NCI-H146 (cell line): ENCODE results near the gene CDH13.

Source experiments
- DNase-seq: peaks from one replicate; lab custom pipeline; 2025; lab: John Stamatoyannopoulos, UW

CDH13 gene

DNA sequence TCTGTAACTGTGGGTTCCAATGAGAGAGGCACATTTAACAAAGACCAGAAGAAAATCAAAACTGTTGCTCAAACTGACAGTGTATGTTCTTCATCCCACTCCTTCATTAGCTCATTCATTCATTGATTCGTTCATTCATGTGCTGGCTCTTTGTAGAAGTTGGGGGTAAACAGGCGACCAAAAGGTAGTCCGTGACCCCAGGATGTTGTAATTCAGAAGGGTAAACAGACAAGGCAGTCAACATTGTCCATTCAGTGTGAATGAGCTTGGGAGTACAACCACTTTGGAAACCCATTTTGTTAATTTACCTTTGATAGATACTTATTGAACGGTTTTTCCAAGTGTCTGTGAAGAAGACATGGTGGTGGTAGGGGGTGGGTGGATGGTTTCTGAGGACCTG, 26.1 kb downstream of the CDH13 start:
- no peak for DNase-seq

DNA sequence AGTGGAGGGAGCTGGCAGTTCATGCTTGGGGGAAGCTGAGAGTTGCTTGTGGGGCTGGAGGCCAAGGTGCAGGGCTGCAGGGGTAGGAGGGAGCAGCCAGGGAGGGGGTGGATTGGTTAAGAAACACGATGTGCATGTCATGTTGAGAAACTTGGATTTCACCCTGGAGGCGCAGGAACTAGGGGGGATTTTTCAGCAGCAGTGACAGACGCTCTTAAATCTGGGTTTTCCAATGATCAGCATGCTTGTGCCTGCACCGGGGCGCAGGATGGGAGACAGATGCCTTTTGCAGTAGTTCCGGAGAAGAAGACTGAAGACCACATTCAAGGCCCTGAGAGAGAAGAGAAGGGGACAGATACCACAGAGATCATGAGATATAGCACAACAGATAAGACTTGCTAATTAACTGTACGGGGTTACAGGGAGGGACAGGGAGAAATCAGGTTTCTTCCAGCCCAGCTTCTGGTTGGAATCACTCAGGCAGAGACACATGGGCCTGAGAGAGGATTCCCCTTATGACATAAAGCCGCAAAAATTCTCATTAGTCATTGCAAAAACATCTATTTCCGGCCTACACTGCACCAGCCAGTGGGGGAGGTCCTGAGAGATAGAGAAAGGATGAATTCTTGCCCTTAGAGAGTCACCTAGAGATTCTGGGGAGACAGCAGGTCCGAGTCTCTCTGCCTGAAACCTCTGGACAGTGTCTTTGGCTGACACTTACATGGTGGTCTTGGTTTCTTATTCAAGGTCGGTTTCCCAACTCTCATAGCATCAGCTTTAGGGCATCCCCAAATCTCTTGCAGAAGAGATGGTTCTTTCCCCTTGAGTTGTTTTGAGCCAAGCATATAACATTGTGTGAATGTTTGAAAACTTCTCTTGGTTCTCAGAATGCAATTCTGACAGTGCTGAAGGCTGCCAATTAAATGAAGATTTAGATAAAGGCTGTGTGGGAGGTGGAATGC, 27.1 kb downstream of the CDH13 start:
- no peak for DNase-seq

GRCh38 chr16:82655072-82655714, 28.4 kb downstream of the CDH13 start:
- no peak for DNase-seq

GRCh38 chr16:82655720-82656490, 29.1 kb downstream of the CDH13 start:
- no peak for DNase-seq

DNA sequence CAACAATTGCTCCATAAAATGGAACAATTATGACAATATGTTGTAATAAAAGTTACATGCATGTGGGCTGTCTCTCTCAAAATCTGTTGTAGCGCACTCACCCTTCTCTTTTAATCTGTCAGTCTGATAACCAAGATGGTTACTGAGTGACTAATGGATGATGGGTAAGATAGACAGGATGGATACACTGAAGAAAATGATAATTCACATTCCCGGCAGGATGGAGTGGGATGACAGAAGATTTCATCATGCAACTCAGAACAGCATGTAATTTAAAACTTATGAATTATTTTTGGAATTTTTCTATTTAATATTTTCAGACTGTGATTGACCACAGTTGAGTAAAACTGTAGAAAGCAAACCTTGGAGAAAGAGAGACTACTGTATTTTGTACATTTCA, 30.5 kb downstream of the CDH13 start:
- no peak for DNase-seq

DNA sequence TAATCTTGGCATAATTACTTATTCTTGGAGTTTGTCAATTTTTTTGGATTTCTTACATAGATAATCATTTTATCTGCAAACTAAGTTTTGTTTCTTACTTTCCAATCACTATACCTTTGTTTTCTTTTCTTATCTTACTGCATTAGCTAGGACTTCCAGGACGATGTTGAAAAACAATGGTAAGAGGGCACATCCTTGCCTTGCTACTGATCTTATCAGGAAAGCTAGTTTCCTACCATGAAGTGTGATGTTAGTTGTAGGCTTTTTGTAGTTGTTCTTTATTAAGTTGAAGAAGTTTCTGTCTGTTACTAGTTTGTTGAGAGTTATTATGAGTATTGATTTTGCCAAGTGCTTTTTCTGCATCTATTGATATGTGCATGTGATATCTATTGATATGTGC, 31.0 kb downstream of the CDH13 start:
- no peak for DNase-seq

DNA sequence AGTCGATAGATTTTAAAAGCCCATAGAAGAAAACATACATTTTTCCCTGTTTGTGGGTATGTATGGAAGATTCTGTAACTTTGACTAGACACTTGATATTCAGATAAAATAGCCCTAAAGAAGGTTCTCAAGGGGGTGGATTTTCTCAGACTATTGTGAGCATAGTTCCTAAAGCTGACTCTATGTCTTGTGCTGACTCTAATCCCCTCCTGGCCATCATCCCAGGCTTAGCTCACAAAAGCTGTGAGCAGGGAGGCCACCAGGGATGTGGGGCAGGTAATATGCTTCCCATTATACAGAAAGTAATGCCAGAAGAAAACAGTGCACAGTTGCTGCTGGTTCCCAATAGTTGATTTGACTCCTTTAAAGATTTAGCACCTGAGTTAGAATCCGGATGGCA, 32.0 kb downstream of the CDH13 start:
- DNase-seq: no peak

- DNase-seq: no peak
These were observed 33.4 kb downstream of the CDH13 start for GRCh38 chr16:82660075-82660645.

GRCh38 chr16:82660966-82661365, 34.2 kb downstream of the CDH13 start:
- DNase-seq: no peak

- no peak for DNase-seq
These were observed 37.4 kb downstream of the CDH13 start for GRCh38 chr16:82664181-82664580.

DNA sequence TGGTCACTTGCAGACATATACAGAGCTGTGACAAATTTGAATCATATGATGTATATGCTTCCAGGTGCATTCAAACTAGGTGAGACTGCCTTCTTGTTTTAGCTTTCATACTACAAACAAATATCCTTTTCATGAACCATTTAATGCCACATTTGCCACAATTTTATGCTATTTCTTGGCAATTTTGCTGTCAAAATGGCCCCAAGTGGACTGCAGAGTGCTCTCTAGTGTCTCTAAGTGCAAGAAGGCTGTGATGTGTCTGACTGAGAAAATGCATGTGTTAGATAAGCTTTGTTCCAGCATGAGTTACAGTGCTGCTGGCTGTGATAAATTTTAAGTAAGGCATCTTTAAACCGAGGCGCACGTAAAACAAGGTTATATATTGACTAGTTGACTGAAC, 38.3 kb downstream of the CDH13 start:
- DNase-seq: no peak

DNA sequence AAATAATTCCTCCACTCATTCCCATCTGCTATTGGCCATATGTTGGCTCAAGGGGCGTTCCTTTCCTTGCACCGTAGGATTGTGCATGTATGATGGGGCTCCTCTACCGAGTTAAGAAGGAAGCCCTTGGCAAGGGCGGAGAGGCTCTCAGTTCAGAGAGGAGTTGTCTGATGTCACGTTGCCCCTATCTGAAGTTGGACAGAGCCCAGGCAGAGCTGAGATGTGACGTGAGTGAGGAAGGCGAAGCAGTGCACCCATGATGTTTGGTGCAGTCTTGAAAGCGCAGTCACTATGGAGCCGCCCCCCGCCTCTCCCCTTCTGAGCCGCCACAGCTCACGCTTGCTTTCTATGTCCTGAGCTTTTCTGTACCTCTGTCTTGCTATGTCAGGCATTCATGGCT, 40.7 kb downstream of the CDH13 start:
- no peak for DNase-seq

DNA sequence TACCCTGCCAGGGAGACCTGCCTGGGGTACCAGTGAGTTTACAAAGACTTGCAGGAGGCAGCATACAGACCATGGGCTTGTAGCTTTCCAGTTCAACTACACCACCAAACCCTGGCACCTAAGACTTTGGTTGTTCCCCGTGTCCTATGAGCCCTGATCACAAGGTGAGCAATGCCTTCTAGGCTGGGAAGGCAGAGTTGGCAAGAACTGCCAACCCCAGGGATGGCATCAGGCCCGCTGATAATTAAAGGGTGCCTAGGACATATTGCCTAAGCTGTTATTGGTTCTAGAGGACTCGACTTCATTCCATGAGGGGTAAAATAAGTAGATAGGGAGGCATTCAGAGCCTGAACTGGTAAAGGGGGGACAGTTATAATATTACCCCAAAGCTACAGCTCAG, 41.3 kb downstream of the CDH13 start:
- no peak for DNase-seq

GRCh38 chr16:82671741-82672140, 45.0 kb downstream of the CDH13 start:
- no peak for DNase-seq

DNA sequence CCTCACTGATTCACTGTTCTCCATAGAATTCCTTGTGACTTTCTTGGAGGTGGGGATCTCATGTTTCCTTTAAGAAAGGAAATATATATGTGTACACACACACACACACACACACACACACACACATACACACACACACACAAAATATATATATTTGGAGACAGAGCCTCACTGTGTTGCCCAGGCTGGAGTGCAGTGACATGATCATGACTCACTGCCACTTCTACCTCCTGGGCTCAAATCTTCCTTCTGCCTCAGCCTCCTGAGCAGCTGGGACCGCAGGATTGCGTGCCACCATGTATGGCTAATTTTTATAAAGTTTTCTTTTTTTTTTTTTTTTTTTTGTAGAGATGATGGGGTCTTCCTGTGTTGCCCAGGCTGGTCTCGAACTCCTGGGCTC, 45.9 kb downstream of the CDH13 start:
- DNase-seq: no peak

- no peak for DNase-seq
These were observed 48.5 kb downstream of the CDH13 start for GRCh38 chr16:82675300-82675699.

- DNase-seq: no peak
These were observed 54.8 kb downstream of the CDH13 start for GRCh38 chr16:82681592-82681991.

GRCh38 chr16:82682767-82683166, 56.0 kb downstream of the CDH13 start:
- no peak for DNase-seq

DNA sequence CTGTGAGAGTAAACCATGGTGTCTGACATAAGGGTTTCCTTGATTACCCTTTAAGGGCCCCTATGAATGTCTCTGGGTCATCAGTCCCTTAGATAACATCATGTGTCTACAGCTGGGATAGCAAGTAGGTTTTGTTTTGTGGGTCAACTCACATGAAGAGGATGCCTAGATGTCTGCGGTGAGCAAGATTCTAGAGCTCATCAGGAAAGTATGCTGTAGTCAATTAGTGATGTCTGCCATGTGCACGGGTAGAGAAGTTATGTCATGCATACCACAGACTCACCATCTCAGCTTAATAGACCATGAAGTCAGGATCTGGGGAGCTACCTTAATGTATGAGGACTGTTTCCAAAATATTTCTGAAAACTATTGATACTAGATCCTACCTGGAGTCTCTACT, 57.5 kb downstream of the CDH13 start:
- no peak for DNase-seq

- DNase-seq: no peak
These were observed 58.8 kb downstream of the CDH13 start for GRCh38 chr16:82685526-82685925.

- DNase-seq: no peak
These were observed 67.6 kb downstream of the CDH13 start for GRCh38 chr16:82694239-82694874.

- DNase-seq: no peak
These were observed 69.0 kb downstream of the CDH13 start for GRCh38 chr16:82695806-82696205.
